Activated CD8-positive, alpha-beta memory T cell treated with anti-CD3 and anti-CD28 coated beads for 36 hours (primary cell): ENCODE results near the gene CFAP57. TPM values are rescaled to one million over a fixed set of nuclear protein-coding genes. Genes with fewer than 3 reads are reported as not detected.
"Not testable (repeated sequence)": the region's sequence is repeated elsewhere in the genome, so short reads cannot be mapped to it uniquely, and the experiment has no call there.

Experiments
- CTCF ChIA-PET: fragments of 350-600 bp; sonication (Branson Sonifier 250); formaldehyde crosslinking; loops from one replicate; lab custom pipeline; 2021; ENCODE audit warnings: antibody characterized with exemption; lab: Charles Lee
- POLR2A ChIA-PET: fragments of 350-600 bp; sonication (Branson Sonifier 250); formaldehyde crosslinking; loops from one replicate; lab custom pipeline; 2021; ENCODE audit warnings: antibody characterized with exemption; lab: Charles Lee
- total RNA-seq, 2 experiments: library from RNA; stranded (reverse); gene quantifications; one replicate each; pipeline ENCODE4 v1.2.3, GENCODE V29; 2021

CFAP57 gene
- total RNA-seq, result under 1 TPM; 0.25 to 0.42 TPM

DNA sequence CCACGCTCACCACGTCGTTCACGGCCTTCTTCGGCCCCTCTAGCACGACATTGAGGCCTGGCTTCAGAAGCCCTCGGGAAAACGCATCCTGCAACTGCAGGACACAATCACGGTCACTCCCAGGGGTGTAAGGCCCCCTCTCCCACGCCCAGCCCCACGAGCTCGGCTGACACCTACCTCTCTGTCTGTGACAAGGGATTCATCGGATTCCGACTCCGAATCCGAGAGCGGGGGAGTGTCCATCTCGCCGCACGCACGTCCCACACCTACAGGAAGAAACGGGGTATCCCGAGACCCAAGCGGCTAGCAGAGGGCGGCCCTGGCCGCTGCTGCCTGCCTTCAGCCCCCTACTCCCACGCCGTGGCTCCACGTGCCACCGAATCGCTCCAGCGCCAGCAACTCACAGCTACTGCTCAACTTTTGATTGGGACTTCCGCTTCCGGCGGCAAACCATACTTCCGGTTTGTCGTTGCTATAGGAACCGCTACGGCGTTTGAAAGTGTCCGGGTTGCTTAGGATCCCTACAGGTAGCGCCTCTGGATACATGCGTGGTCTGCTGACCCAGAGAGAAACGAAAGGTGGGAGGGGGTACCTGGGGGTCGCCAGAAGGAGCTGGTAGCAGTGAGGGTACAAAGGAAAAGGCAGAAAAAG is at the start of gene CFAP57, which contains the start of gene EBNA1BP2:
TSS of gene CFAP57 (plus strand) at position 455 of the 651 bp plus-strand sequence. CDS start 424 bp downstream, outside the sequence.
TSS of gene EBNA1BP2 (minus strand) at position 415 of the 651 bp plus-strand sequence. CDS start at position 243, 172 bp downstream.
- CTCF ChIA-PET, result no interaction called here
- POLR2A ChIA-PET, result interaction anchor here (1.6 kb wide), 1 partner anchor 478 kb away, joined by 3 read pairs; the partner anchor contains the start of gene KDM4A

DNA sequence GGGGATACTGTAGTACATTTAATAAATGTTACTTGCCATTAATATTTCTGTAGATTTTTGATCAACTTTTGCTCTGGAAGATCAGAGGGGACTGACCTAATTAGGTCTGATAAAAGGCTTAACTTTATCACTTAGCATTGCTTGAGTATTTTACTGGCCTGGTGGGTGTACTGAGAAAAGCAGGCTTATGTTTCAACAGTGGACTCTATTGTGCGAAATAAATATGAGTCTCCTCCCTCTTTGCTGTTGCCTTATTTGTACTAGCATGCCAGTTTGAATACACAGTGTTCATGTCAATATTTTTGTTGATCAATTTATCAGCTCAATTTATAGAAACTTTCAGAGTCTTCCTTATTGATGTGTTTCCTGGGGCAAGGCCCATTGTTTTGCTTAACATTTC is 49.1 kb upstream of the CFAP57 start:
- CTCF ChIA-PET, result no interaction called here
- POLR2A ChIA-PET, result no interaction called here

DNA sequence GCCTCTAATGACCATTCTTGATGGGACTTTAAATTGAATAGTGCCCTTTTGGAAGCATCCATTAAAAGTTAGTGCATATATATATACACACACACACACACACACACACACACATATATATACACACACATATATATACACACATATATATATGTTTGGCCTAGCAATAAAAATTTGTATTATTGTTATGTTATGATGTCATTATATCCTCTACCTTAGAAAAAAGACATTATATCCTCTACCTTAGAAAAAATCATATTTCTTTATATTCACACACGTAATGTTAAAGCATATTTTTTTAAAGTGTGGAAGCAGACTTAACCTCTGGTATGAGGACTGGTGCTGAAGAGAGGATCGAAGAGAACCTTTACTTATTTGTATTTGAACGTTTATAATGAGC is 43.3 kb upstream of the CFAP57 start:
- ChIA-PET CTCF (no interaction called here), POLR2A (no interaction called here)

GRCh38 chr1:43129426-43129825 is 42.7 kb upstream of the CFAP57 start:
- POLR2A ChIA-PET, result no interaction called here
- CTCF ChIA-PET, result no interaction called here

GRCh38 chr1:43134068-43134467 is 38.1 kb upstream of the CFAP57 start:
- POLR2A ChIA-PET, result no interaction called here
- CTCF ChIA-PET, result no interaction called here

- POLR2A ChIA-PET, result no interaction called here
- CTCF ChIA-PET, result no interaction called here
These were observed 37.5 kb upstream of the CFAP57 start for GRCh38 chr1:43134640-43135039.

DNA sequence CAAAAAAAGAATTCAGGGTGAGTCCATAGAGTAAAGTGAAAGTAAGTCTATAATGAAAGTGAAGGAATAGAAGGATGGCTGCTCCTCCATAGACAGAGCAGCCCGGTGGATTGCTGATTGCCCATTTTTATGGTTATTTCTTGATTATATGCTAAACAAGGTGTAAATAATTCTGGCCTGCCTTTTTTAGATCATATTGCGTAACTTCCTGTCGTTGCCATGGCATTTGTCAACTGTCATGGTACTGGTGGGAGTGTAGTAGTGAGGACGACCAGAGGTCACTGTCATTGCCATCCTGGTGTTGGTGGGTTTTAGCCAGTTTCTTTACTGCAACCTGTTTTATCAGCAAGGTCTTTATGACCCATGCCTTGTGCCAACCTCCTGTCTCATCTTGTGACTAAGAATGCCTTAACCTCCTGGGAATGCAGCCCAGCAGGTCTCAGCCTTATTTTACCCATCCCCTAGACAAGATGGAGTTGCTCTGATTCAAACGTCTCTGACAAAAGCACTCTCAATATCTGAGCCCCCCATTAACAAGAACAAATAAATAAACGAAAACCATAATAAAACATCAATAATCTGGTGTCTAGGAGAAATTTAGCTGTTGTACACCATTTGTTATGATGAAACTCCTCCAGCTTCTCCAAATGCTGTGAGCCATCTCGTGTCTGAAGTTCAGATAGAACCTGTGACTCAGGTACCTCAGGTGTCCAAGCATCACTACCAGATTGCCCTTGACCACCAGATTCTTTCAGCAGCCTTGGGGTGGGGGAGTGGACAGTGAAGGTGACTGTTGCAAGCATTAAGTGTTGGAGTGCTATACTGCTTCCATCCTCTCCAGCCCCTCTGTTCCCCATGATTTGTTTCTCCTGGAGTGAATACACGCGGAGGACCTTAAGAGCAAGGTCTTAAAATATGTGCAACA is 36.0 kb upstream of the CFAP57 start:
- ChIA-PET POLR2A (no interaction called here), CTCF (no interaction called here)

GRCh38 chr1:43137445-43138052 is 34.6 kb upstream of the CFAP57 start:
- POLR2A ChIA-PET, result no interaction called here
- CTCF ChIA-PET, result no interaction called here

- CTCF ChIA-PET, POLR2A ChIA-PET: not testable (repeated sequence)
These were observed 32.8 kb upstream of the CFAP57 start for GRCh38 chr1:43139295-43139694.

GRCh38 chr1:43140010-43140409 is 32.1 kb upstream of the CFAP57 start:
- ChIA-PET CTCF (no interaction called here), POLR2A (no interaction called here)

DNA sequence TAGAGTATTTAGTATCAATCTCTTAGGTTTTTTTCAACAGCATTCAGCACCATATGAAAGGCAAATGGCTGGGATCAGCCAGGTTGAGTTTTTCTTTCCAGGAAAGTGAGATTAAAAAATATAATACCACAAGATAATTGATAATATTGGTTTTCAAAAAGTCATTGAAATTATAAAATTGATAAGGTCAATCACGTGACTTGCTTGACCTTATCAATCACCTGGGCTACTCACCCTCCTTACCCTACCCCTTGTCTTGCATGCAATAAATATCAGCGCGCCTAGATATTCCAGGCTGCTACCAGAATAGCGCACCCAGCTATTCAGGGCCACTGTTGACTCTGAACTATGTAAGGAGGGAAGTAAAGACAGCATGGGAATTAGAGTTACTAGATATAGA is 31.5 kb upstream of the CFAP57 start:
- ChIA-PET CTCF (no interaction called here), POLR2A (no interaction called here)

DNA sequence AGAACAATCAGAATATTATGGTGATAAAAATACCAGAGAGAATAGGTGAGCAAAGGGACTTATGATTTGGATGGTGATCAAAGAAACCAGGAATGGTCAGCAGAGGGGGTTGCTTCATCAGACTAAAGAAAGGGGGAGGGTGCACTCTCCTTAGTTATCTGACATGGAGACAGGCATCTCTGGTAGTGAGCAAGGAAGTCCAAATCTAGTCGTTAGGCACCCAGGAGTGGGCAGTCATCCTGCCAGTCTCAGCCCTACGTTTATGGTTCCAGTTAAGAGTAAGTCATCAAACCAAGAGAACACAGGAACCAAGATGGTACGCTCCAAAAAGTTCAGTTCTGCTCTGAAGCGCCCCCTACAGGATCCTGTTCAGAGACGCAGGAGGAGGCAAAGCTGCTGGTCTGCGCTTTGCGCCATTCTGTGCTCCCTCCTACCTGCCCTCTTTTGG is 28.7 kb upstream of the CFAP57 start:
- ChIA-PET CTCF (no interaction called here), POLR2A (interaction anchor here (0.6 kb wide), 1 partner anchor 11 kb away, joined by 3 read pairs; no protein-coding TSS in a partner anchor)

GRCh38 chr1:43144237-43144636 is 27.9 kb upstream of the CFAP57 start:
- ChIA-PET CTCF (no interaction called here), POLR2A (interaction anchor here (0.6 kb wide), 1 partner anchor 12 kb away, joined by 3 read pairs; no protein-coding TSS in a partner anchor)

DNA sequence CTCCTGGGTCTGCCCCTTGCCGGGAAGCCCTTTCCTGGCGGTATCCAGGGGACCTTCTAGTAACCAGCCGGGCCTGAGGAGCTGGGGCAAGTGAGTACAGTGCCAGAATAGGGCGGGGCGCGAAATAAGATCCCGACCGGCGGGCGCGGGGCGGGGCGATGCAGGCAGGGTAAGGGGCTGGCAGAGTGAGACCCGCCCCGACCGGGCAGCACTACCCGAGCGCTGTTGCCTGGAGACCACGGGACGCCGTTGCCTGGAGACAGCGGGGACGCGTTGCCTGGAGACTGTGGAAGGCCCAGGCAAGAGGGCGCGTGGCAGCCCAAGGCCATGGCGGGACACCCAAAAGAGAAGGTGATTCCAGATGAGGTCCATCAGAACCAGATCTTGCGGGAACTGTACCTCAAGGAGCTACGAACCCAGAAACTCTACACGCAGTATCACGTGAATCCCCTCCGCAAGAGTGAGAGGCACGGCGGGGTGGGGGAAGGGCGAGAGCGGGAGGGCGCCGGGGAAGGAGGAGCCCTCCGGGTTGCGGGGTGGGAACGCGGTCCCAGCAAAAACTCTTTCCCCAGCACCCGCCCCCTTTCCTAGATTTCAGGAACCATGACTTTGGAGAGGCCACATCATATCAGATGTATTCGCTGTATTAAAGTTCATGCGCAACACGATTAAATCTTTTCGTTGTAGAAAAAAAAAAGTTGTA is 24.4 kb upstream of the CFAP57 start:
- ChIA-PET POLR2A (interaction anchor here (1.0 kb wide), 1 partner anchor 23 kb away, joined by 3 read pairs; no protein-coding TSS in a partner anchor), CTCF (no interaction called here)

GRCh38 chr1:43149889-43150288 is 22.2 kb upstream of the CFAP57 start:
- POLR2A ChIA-PET, result no interaction called here
- CTCF ChIA-PET, result no interaction called here

- CTCF ChIA-PET, result no interaction called here
- POLR2A ChIA-PET, result no interaction called here
These were observed 19.3 kb upstream of the CFAP57 start for GRCh38 chr1:43152866-43153265.

- POLR2A ChIA-PET, result no interaction called here
- CTCF ChIA-PET, result no interaction called here
These were observed 18.7 kb upstream of the CFAP57 start for GRCh38 chr1:43153443-43153842.

DNA sequence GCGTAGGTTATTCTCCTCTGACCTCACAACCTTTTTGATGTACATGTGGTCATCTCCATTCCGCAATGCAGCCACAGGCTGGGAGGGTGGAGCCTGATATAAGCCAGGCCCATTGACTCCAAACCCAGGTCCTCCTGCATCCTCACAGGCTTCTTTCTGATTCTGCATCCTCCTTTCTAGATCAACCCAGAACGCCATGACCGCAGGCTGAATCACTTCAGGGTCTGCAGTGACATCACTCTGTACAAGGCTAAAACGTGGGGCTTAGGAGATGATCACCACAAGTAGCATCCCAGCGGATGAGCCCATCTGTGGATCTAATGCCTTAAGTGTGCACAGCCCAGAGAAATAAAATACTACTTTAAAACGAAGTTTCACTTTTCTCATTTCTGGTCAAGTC is 16.1 kb upstream of the CFAP57 start:
- ChIA-PET POLR2A (no interaction called here), CTCF (no interaction called here)

GRCh38 chr1:43165162-43165561 is 7.0 kb upstream of the CFAP57 start:
- CTCF ChIA-PET, result no interaction called here
- POLR2A ChIA-PET, result no interaction called here
